Brain microvascular endothelial cell (primary cell): ENCODE data around the gene JARID2.

Experiments
- DNase-seq: peaks from one replicate; pipeline ENCODE4 v3.0.0-alpha.2; 2020
- H3K27ac ChIP-seq: fragments of 250-450 bp; sonication (Bioruptor Pico); 2 replicates; pipeline ENCODE4 v1.5.1; 2020; ENCODE audit warnings: mild to moderate bottlenecking, moderate library complexity
- H3K27me3 ChIP-seq: fragments of 250-450 bp; sonication (Bioruptor Pico); replicated peaks from 2 replicates; pipeline ENCODE4 v1.5.1; 2020; ENCODE audit warnings: mild to moderate bottlenecking
- H3K36me3 ChIP-seq: fragments of 250-450 bp; sonication (Bioruptor Pico); replicated peaks from 2 replicates; pipeline ENCODE4 v1.5.1; 2020; ENCODE audit warnings: mild to moderate bottlenecking
- H3K4me3 ChIP-seq: 2 replicates; pipeline ENCODE4 v1.5.1; 2011; ENCODE audit warnings: low read depth, mild to moderate bottlenecking, control low read depth, low read length, moderate library complexity
- in situ Hi-C: cut with HindIII; loops from 2 replicates; pipeline ENCODE4 v1.10.0; 2017; ENCODE audit warnings: low sequenced_read_pairs, low pct_ligation_motif_present
- TF ChIP-seq, protein P1 (sequence below): IDR thresholded peaks from 2 replicates; pipeline ENCODE4 v1.5.1; 2011; ENCODE audit warnings: low read depth, mild to moderate bottlenecking, moderate library complexity, low read length, control low read depth, inconsistent platforms; ENCODE audit errors: missing control alignments

Gene JARID2

DNA sequence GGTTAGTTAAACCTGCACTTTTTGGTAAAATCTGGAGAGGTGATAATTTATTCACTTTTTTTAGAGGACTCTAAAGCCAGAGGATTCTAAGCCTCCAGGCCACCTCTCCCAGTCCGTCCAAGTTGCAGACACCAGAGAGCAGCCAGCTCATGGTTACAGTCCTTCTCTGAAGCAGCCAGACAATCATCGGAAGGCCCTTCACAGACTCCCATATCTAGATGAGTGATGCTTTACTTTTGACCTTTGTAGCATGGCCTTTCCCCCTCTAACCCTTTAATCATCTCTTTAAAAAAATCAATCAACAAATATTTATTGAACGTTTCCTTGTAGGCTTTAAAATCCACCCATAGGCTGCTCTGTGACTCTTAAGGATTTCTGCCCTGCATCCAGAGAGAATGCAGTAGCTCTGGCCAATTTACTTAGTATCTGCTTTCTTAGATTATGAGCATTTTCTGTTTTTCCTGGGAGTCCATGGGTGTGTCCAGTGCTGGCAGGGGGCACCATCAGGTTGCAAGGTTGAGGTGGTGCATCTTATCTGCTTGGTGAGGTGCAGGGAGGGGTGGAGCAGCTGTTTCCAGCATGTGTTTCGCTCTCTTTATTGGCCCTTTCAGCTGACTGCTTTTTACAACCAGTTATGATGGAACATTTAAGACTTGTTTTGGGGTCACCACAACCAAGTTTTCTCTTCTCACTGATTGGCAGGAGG lies 58.6 kb downstream of the JARID2 start:
- in situ Hi-C loops, result no loop called here
- TF ChIP-seq, protein P1, sequence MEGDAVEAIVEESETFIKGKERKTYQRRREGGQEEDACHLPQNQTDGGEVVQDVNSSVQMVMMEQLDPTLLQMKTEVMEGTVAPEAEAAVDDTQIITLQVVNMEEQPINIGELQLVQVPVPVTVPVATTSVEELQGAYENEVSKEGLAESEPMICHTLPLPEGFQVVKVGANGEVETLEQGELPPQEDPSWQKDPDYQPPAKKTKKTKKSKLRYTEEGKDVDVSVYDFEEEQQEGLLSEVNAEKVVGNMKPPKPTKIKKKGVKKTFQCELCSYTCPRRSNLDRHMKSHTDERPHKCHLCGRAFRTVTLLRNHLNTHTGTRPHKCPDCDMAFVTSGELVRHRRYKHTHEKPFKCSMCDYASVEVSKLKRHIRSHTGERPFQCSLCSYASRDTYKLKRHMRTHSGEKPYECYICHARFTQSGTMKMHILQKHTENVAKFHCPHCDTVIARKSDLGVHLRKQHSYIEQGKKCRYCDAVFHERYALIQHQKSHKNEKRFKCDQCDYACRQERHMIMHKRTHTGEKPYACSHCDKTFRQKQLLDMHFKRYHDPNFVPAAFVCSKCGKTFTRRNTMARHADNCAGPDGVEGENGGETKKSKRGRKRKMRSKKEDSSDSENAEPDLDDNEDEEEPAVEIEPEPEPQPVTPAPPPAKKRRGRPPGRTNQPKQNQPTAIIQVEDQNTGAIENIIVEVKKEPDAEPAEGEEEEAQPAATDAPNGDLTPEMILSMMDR, result no peak
- Histone ChIP-seq H3K36me3 (no peaks in the 10 kb centered on the region), H3K4me3 (no peak overlapping the region), H3K27ac (no peak overlapping the region), H3K27me3 (no peaks in the 10 kb centered on the region)
- DNase-seq, result no peak

DNA sequence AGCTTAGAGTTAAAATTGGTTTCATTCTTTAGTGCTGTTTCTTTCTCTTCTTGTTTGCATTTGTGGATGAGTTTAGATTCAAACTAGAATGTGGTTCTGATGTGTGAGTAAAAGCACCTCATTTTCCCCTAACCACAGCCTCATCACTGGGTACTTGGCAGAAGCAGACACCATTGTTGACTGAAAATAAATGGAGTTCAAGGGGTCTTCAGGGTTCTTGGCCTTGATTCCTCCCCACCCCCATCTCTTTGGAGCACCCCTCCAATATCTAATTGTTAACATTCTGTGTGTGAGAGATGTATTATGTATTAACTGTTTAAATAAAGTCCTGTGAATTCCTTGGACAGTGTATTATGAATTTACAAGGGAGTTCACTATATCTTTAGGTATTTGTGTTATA lies 59.6 kb downstream of the JARID2 start:
- DNase-seq, result no peak
- in situ Hi-C loops, result no loop called here
- Histone ChIP-seq H3K4me3 (no peak overlapping the region), H3K27ac (no peak overlapping the region), H3K27me3 (no peaks in the 10 kb centered on the region), H3K36me3 (no peaks in the 10 kb centered on the region)
- TF ChIP-seq, protein P1, result no peak

DNA sequence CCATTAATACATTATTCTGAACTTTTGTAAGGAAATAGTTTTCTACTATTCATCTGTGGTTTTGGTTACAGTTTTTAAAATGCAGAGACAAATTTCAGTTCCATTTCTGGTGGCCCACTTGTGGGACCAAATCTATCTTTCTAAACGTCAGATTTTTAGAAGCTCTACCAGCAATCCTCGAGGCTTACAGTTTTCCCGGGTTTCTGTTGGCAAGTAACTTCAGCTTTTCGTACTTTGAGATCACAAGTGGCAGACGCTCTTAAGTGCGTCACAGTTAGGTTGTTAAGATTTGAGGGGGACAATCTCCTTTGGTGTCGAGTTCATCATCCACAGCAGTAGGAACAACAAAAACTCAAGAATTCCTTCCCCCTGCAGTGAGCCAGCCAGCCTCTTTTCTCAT lies 60.0 kb downstream of the JARID2 start:
- TF ChIP-seq, protein P1, result no peak
- no peak for DNase-seq
- H3K4me3 ChIP-seq, result no peak overlapping the region
- in situ Hi-C loops, result no loop called here
- H3K27ac ChIP-seq, result no peak overlapping the region
- no peaks in the 10 kb centered on the region for H3K27me3 ChIP-seq
- H3K36me3 ChIP-seq, result no peaks in the 10 kb centered on the region

DNA sequence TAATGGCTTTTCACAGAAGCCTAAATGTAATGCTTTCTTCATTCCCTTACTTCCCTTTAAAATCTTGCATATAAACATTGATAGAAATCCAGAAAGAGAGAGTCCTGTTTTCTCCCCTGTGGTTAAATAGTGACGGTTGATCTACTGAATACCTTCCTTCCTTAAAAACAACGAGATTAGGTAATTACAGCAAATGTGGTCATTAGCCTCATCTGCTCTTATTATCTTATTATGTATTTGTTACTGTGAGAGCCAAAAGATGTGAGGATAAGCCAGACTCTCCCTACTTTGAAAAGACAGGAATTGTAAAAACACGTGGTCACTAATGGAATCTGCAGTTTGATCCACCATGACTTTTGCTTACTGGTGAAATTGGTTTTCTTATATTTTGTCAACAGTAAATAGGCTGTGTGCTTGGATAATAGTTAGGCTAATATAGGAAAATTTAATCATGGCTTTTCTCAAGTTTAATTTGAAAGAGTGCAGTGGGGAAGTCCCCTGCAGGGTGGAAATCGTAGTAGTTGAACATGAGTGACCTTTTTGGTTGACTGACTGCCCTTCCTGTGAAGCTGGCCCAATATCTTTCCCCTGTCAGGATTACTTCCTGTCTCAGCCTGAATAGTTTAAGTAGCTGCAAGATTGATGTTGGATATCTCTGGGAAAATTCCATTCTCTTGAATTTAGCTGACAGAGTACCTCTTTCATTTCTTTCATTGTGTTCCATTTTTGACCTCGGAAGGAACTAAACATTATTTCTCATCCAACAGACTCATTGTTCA lies 62.8 kb downstream of the JARID2 start:
- Histone ChIP-seq H3K27me3 (no peaks in the 10 kb centered on the region), H3K36me3 (no peaks in the 10 kb centered on the region), H3K4me3 (no peak overlapping the region), H3K27ac (no peak overlapping the region)
- TF ChIP-seq, protein P1, result no peak
- in situ Hi-C loops, result no loop called here
- DNase-seq, result no peak

DNA sequence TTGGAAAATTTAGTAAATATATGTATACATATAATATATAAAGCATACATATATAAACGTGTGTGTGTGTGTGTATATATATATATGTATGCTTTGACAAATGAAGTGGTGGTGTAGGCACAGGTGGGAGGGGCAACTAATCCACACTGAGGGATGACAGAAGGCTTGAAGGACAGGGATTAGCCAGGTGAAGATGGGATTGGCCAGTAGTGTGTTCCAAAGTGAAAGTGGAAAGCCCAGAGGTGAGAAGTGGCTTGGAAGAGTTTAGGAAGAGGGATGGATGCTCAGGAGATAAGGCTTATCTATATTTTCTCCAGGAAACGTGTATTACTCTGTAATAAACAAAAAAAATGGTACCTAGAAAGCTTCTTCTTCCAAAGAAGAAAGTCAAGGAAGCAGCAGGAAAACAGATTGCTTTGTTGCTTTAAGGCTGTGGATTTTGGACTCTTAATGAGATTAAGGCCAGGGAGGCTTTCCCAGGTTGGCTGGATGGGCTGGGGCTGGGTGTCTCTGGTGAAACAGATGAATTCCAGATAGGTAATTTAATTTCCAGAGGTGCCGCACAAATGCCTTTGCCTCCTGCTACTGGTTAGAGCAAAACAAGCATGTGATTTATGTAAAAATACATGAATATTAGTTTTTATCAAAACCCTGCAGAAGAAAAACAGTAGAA lies 63.9 kb downstream of the JARID2 start:
- TF ChIP-seq, protein P1, result no peak
- Histone ChIP-seq H3K4me3 (no peak overlapping the region), H3K36me3 (no peaks in the 10 kb centered on the region), H3K27ac (no peak overlapping the region), H3K27me3 (no peaks in the 10 kb centered on the region)
- no peak for DNase-seq
- in situ Hi-C loops, result no loop called here
